A549 (cell line): ENCODE measurements around the gene TMEM91.

ENCODE experiments used
- CHD2 ChIP-seq: fragments of 150-350 bp; IDR thresholded peaks from 2 replicates; pipeline ENCODE4 v1.6.1; 2014; ENCODE audit warnings: low read length; ENCODE audit not compliant: partially characterized antibody
- CHD4 ChIP-seq: fragments of 200-600 bp; sonication (generic); IDR thresholded peaks from 2 replicates; pipeline ENCODE4 v1.6.1; 2016; ENCODE audit warnings: antibody characterized with exemption, mild to moderate bottlenecking, borderline replicate concordance
- CTCF ChIP-seq: fragments of >200 bp; sonication (Bioruptor Twin); formaldehyde crosslinking; IDR thresholded peaks from 3 replicates; pipeline ENCODE4 v1.5.1; 2016
- EP300 ChIP-seq, 2 experiments: fragments of >200 bp; sonication (Bioruptor Twin); formaldehyde crosslinking; IDR thresholded peaks; 2 replicates in 1 of 2; 3 replicates in 1 of 2; pipeline ENCODE4 v1.6.1; 2016 to 2017
- JUN ChIP-seq, 2 experiments: fragments of >200 bp; sonication (Bioruptor Twin); formaldehyde crosslinking; IDR thresholded peaks; 2 replicates in 1 of 2; 3 replicates in 1 of 2; pipeline ENCODE4 v1.6.1; 2016 to 2017
- KDM1A ChIP-seq: fragments of 200-600 bp; sonication (generic); IDR thresholded peaks from 2 replicates; pipeline ENCODE4 v1.6.1; 2016; ENCODE audit warnings: low read depth, mild to moderate bottlenecking
- MAFK ChIP-seq: fragments of 450-650 bp; IDR thresholded peaks from 2 replicates; pipeline ENCODE4 v1.6.1; 2014; ENCODE audit not compliant: partially characterized antibody
- MAZ ChIP-seq: fragments of 150-350 bp; IDR thresholded peaks from 2 replicates; pipeline ENCODE4 v1.6.1; 2014; ENCODE audit warnings: antibody characterized with exemption, low read depth, low read length, borderline replicate concordance
- NPAS2 ChIP-seq: fragments of 250-450 bp; sonication (Bioruptor Pico); IDR thresholded peaks from 2 replicates; pipeline ENCODE4 v1.8.0; 2022; ENCODE audit warnings: mild to moderate bottlenecking, moderate library complexity, borderline replicate concordance
- POLR2A ChIP-seq: IDR thresholded peaks from 2 replicates; pipeline ENCODE4 v1.6.1; 2012; ENCODE audit warnings: mild to moderate bottlenecking, low read length
- RAD21 ChIP-seq, 2 experiments: fragments of >200 bp in 1 of 2; sonication (Bioruptor Twin) in 1 of 2; formaldehyde crosslinking in 1 of 2; IDR thresholded peaks in 1 of 2; conservative IDR thresholded peaks in 1 of 2; 2 replicates in 1 of 2; 3 replicates in 1 of 2; pipeline ENCODE4 v1.6.1; 2012 to 2018; ENCODE audit warnings: inconsistent platforms in 1 of 2
- ZSCAN20 ChIP-seq: fragments of 250-450 bp; sonication (Bioruptor Pico); IDR thresholded peaks from 2 replicates; pipeline ENCODE4 v1.8.0; 2022; ENCODE audit warnings: mild to moderate bottlenecking, moderate library complexity
- TF ChIP-seq, protein P1 (sequence below): fragments of 250-450 bp; sonication (Bioruptor Pico); IDR thresholded peaks from 2 replicates; pipeline ENCODE4 v1.5.0; 2020; ENCODE audit warnings: low read depth, mild to moderate bottlenecking, moderate library complexity

DNA sequence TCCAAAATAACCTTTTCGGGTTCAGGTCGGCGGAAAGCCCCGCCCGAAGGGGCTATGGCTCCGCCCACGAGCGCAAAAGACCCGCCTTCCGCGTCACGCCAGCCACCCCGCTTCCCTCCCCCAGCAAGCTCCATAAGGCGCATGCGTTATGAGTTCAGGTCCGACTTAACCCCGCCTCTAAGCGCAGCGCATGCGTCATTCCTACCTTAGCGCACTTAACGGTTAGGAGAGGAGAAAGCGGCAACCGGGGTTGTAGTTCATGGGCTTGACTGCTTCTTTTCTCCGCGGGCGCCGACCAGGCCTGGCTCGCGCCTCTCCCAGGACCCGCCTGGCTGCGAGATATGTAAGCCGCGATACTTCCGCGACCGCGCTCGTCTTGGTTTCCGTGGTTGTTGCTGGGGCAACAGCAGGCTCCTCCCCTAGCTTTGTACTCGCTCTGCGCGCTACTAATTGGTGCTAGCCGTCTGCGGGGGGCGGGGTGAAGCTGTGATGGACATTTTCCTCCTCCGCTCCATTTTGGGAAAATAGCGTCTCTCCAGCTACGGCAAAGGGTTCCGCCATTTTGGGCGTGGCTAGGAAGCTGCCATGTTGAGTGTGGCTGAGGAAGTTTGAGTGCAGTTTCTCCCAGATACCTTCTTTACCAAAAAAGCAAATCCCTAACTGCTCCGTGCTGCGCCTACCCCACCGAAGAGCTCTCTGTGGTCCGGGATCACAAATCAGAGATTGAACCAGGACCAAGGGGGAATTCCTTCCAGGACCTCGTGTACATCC is 12.4 kb upstream of the TMEM91 start, which contains the start of gene B9D2:
- TF ChIP-seq, protein P1, sequence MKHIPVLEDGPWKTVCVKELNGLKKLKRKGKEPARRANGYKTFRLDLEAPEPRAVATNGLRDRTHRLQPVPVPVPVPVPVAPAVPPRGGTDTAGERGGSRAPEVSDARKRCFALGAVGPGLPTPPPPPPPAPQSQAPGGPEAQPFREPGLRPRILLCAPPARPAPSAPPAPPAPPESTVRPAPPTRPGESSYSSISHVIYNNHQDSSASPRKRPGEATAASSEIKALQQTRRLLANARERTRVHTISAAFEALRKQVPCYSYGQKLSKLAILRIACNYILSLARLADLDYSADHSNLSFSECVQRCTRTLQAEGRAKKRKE, result no peak
- TF ChIP-seq CHD2 (peak; percentile 49), CHD4 (no peak), POLR2A (peak; percentile 80), CTCF (no peak), ZSCAN20 (CRISPR knock-in tag) (no peak), MAFK (no peak), NPAS2 (CRISPR knock-in tag) (no peak), KDM1A (no peak), EP300 (IDR thresholded peaks at IDR 0.05) (no peak), RAD21 (conservative IDR thresholded peaks at IDR 0.05 in 1 of 2, IDR thresholded peaks at IDR 0.05 in 1 of 2) (no peak), MAZ (no peak; the same call in 1 of the 2 replicates), JUN (IDR thresholded peaks at IDR 0.05) (peak; percentile 81 to 96; a peak in 4 of 5 replicates)
